Fibroblast of the conjunctiva (primary cell): ENCODE results near the gene STAT1.
A peak's percentile ranks its signal among the peaks of the same experiment; 100 is the strongest.

ENCODE experiments used
- DNase-seq: peaks from one replicate; pipeline ENCODE4 v3.0.0-alpha.2; 2010; ENCODE audit warnings: low read depth

Gene STAT1

DNA sequence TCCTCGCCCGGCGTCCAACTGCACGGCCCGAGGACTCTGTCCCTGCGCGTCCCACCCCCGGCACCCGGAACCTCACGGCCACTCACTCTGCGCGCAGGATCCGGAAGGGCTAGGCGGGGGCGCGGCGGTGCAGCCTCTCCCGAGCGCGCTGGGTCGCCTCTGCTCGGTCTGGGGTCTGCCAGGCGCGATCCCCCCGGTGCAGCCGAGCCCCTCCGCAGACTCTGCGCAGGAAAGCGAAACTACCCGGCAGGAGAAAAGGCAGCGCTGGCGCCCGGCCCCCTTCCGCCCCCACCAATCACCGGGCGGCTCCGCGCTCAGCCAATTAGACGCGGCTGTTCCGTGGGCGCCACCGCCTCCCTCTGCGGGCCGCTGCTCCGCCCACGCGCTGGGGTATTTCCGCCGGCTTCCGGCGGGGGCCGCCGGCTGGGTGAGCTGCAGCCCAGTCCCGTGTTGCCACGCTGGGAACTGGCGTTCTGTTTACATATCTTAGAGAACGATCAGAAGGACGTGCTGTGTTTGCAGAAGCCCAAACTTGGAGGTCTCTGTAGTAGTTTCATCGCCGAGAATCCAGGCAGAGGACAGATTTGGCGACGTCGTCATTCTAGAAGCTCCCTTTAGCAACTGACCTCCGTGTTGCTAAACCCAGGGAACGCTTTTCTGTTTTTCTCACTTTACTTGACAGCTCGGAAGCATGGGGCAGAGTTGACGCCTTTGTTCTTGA, at the start of gene STAT1:
TSS of gene STAT1 (minus strand) at position 240 of the 721 bp plus-strand sequence. CDS start 4,168 bp downstream, outside the sequence.
- peak; percentile 75 for DNase-seq

DNA sequence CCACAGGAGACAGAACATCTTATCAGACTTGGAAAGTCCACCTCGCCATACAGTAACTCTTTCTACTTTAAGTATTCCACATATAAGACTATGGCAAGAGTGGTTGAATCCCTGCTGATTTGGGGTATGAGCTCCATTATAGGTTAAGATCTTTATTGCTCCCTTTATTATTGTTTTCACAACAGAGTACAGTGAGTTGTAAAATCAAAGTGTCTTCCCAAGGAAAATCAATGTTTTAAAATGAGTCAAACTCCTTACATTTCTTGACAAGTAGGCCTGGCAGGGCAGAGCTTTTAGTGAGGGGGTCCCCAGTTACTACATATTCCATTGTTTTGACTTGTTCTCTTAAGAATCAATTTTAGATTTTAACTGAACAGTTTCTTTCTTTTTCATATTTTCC, 49.6 kb upstream of the STAT1 start:
- DNase-seq, result no peak

DNA sequence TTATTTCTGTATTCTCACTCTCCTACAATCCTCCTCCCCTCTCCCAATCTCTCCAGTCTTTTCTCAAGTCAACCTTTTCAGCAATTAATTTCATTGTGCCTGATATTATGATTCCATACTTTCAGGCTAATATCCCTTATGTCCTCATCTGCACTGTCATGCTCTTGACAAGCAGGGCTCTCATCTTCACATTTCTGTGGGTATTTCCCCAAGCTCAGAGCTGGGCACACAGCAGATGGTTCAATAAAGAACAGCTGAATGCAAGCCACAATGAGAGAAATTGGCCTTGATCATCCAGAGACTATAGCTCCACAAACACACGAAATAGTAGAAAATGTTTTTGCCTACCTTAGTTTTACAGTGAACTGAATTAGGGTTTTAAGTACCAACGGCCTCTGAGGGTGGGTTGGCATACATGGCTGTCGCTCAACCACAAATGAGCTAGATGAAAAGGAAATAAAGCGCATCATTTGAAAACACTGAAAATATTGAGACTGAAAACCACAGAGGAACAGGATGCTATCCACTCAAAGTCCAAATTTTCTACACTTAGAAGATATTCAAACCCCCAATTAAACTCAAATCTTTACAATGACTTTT, 47.5 kb upstream of the STAT1 start:
- DNase-seq, result no peak

DNA sequence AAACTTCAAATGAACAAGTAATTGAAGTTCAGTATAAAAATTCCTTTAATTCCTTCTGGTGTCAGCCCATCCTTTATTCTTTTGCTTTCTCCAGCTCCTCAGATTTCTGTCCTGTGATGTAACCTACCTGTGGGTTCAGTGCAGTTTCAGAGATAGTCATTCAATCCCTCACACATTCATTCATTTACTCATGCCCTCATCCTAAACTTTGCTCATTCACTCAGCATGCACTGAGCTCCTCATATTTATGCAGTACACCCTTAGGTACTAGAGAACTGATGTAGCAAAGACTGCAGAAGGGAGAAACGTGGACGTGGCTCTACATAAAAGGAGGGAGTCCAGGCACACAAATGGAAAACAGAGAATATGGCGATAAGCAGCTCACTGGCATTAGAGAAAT, 45.3 kb upstream of the STAT1 start:
- DNase-seq, result no peak

DNA sequence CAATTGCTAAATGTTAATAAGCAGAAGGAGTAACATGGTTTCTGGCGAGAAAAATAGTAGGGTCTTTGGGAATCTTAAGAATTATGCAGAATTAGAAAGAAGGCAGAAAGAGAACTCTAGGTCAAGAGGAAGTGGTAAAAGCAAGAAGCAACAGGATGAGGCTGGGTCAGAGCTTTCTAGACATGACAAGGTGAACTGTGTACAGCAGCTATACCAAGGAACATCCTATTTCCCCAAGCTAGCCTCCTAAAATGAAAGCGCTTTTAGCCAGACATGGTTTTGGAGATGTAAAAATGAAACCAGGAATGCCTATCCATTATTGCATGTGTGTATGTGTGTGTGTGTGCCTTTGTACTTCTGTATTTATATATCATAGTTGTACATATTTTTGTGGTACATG, 42.3 kb upstream of the STAT1 start:
- no peak for DNase-seq

DNA sequence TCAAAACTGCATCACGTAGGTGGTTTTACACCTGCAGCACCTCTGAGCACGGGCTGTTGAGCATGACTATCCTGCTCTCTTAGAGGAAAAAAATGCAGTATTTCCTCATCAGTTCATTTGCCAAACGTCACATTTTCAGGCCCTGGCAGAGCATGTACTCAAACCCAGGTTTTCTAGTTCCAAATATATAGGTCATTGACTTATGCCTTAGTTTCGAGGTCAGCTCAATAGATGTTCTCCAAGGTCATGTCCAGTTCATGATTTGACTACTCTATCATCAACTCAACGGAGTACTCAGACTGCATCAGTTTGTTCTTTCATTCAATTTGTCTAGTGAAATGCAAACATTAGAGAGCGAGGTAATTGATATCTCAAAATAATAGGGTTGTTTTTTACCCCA, 39.3 kb upstream of the STAT1 start:
- no peak for DNase-seq

DNA sequence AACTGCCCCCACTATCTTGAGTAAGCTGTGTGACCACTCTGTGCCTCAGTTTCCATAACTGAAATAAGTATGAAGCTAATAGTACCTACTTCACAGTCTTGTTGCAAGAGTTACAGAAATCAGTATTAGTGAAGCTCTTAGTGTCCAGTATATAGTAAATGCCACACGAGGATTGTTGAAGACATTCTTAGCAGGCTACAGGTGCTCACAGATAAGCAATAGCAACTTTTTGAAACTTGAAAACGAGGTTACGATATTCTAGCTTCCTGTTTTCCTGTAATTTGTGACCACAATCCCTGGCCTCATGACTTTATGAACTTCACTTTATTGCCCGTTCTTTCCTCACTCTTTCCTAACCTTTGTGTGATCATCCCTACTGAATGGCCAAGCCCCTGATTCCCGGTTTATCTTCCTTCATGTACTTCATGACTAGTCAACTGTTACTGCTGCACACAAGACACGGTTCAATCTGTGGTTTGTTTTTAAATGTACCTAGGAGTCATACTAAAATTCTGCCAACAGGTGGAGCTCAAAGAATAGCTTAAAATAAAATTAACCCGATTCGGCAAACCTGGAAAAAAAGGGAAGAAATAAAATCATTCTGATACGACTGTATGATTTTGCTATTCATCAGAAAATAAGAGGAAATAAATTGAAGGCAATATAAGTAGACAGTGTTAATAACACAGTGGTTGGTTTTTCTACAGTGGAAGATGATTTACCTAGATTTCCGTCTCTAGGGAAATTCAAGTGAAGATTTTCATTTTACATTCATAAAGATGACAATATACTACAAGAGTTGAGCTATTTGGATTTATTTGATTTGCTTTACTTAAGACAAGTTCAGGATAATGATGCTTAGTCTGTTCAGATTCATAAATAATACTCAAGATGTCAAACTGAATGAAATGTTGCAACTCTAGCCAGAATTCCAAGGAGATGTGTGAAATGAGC, 38.1 kb upstream of the STAT1 start:
- DNase-seq, result no peak

DNA sequence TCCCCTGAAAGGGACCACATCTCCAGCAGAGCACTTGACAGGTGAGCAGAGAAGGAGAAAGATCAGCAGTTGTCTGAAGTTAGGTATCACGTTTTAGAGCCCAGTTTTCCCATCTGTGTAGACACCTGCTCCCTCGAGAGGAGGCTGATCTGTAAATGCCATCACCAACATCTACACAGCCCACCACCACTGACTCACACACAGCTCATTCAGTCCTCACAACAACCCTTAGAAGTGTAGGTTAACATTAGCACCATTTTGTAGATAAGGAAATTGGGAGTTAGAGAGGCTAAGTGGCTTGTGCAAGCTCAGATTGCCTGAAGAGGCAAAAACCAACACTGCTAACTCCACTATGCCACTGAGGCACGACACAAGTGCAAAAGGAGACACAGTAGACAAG, 37.2 kb upstream of the STAT1 start:
- no peak for DNase-seq

DNA sequence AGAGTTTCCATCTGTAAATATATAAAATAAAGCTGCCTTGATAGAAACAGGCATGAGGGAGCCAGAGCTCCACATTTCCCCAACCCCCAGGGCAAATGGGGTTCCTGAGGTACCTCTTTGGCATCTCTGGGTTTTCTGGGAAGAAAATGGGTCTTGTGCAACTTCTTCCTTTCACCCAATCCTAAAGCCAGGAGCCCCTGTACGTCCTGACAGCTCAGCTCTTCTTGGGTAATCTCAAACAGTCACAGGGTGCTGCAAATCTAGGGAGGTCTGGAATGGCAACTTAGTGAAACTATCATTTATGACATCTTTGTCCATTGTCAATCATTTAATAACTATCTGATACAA, 36.6 kb upstream of the STAT1 start:
- peak; percentile 47 for DNase-seq

DNA sequence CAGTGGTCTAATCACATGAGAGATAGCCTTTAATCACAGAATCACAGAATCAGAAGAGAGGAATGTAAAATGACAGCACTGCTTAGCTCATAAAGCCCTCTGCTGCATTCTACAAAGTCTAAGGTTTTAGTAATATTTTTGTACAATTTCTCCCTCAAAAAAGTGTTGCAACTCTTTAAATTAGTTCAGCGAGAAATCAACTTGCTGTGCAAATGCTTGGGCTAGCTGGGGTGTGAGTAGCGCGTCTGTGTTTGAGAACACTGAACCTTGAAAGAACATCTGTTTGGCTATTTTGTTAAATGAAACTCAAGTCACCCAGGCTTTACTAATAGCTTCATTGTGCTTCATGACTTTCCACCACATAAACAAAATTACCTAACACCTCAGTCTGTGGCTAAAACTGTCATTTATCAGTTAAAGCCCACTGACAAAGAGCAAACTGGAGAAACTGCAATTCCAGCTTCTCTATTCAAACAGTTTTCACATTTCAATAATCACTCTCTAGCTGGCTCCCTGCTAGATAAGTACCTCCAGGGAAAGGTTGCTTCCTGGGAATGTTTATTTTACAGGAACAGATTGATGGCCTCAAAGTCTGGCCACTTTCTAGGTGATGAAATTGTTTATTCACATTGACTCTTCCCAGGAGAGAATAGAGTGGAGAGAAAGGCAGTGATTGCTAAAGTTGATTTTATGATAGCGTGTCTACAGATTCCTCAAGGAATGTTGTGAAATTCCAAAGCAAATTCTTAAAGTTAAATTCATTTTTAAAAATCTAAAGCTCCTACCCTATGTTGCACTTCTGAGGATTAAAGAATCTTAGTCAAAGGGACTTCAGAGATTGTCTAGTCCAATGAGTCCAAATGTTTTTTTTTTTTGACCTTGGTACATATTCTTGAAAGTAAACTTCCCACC, 36.0 kb upstream of the STAT1 start:
- DNase-seq, result peak; percentile 55

DNA sequence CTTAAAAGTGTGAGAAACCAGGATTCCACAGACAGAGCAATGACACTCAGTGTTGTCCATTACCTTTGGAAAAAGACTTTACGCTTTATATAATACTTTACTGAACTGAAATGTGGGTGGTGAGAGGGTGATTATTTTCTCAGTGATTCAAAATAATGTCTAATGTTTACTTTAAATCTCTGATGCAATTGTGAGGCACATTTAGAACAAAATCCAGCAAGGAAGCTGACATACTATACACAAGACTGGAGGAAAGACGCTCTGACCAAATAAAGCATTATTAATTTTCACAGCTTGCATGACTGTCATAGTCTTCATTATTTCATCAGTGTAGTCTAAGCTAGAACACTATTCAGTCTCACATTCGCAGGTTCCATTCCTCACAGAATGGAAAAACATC, 34.1 kb upstream of the STAT1 start:
- DNase-seq, result no peak

DNA sequence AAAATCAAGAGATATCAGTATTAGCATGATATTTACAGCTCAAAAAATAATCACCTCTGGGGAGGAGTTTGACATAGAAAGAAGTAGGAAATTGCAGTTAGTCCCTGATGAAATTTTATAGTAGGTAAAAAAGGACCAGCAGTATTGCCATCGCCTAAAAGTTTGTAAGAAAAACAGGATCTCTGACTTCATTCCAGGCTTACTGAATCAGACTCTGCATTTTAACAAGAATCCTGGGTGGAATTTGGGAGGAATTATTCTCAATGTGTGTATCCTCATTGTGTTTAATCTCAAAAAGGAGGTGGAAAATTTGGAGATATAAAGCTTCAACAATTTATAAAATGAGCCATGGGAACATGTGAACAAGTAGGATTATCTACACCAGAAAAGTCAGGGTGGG, 31.2 kb upstream of the STAT1 start:
- DNase-seq, result no peak

DNA sequence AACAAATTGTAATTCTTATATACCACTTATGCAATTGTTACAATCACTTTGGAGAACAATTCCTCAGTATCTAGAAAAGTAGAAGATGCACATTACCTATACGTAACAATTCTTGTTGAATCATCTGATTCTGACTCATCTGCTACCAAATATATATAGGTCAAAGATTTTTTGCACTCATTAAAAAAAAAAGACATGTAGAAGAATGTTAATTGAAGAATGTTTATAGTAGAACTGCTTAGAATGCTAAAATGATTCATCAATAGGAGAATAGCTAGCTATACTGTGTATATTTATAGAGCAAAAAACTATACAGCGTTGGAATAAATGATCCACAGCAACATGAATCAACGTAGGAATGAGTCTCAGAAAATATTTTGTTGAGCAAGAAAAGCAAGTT, 29.5 kb upstream of the STAT1 start:
- DNase-seq, result no peak

DNA sequence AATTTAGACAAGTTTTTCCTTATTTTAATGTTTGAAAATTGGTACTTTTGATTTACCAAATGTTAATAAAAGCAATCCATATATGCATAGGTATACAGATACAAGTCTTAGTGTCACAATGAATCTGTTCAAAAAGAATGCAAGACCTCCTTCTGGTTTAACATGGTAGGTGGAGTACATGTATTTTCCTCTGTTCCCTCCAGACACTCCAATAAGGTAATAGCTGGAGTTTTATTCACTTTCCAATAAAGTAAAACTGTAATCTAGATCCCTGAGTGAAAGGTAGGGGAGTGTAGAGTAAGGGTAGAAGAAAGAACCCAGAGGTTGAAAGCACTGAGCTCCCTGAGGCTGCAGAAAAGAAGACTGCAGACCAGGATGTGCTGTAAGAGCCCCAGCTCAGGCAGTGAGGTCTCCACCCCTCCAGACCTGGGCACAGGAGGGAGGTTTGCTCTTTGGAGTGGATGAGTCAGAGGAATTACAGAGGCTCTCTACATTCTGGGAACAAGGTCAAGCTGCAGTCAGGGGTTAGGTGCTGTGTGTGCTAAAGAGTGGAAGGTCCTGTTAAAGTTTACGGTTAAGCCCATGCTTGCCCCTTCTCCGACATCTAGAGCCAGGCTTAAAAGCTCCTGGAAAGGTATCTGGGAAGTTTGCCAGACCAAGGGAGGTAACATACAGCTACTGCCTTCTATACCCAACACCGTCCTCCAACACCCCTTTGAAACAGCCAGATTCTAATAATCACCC, 27.6 kb upstream of the STAT1 start:
- no peak for DNase-seq

DNA sequence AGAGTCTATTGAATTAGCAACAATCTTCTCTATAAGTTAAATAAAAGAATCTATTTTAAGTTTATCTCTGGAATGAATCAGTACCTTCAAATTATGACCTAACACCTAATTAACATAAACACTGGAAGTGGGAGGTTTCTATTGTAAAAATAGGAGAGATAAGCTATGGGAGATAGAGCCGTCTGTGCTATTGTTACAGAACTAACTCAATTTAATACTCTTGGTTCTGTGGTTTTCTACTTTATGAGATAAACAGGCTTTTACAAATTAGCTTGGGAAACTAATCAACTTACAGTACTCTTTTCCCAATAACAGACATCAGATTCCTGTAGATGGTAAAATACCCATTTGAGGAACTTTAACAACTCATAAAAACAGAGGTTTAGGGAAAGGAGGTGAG, 25.6 kb upstream of the STAT1 start:
- DNase-seq, result no peak

DNA sequence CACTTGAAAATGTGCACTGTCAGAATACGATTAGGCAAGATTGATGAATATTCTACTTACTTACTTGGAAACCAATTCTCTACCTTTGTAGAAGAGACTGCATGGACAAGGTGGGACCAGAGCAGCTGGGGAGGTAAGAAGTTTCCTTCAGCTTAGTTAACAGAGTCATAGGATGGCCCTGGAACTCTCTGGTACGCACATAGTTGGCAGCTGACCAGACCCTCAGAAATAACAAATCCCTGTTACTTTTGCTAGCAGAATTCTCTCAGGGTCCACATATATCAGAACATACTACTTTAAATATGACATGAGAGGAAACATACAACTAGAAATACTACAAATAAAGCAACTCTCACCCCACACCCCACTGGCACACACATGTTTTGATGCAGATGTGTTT, 24.8 kb upstream of the STAT1 start:
- DNase-seq, result no peak

DNA sequence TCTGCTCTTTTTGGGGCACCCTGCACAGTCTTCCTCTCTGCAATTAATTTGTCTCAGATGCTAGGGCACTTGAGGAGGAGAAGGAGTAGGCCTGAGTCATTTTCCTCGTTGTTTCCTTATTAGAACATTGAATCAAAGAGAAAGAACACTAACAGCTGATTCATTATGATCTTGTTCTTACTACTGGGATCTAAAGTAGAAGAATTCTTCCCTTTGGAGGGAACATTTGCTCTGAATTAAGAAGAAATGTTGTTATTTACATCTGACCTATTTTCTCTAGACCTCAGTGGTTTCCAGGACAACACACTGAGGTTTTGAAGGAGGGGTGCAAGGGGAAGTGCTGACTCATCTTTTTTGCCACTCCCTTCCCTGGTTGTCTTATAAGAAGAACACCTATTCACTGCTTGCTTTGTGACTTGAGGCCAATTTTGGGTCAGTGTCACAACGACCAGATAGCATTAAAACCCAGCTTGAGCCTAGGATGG, 24.3 kb upstream of the STAT1 start:
- peak; percentile 92 for DNase-seq

DNA sequence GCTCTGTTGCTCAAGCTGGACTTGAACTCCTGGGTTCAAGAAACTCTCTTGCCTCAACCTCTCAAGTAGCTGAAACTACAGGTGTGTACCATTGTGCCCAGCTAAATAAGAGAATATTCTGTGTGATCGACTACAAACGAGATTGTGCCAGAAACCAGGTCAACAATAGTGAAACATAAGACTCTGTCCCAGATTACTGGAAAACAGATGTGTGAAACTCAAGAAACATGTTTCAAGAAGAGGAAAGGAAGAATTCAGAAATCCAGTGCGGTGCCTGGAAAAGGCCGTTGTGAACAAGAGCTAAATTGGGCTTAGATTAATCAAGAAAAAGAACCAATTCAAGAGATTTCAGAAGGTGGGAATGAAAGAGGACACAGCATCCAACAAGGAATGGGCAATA, 23.4 kb upstream of the STAT1 start:
- DNase-seq, result no peak

DNA sequence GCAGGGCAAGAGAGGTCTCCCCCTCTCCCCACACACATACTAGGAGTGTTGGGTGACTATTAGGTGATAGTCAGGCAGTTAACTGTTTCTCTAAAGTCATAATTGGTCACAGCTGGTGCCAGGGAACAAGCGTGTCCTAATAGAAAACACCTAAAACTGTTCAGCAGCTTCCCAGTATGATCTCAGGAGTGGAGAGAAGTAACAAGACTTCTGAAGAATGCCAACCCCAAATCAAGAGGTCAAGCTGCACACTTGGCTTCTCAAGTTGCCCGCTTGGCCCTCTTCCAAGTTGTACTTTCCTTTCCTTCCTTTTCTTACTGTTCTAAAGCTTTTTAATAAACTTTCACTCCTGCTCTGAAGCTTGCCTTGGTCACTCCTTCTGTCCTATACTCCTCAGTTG, 22.4 kb upstream of the STAT1 start:
- DNase-seq, result no peak

DNA sequence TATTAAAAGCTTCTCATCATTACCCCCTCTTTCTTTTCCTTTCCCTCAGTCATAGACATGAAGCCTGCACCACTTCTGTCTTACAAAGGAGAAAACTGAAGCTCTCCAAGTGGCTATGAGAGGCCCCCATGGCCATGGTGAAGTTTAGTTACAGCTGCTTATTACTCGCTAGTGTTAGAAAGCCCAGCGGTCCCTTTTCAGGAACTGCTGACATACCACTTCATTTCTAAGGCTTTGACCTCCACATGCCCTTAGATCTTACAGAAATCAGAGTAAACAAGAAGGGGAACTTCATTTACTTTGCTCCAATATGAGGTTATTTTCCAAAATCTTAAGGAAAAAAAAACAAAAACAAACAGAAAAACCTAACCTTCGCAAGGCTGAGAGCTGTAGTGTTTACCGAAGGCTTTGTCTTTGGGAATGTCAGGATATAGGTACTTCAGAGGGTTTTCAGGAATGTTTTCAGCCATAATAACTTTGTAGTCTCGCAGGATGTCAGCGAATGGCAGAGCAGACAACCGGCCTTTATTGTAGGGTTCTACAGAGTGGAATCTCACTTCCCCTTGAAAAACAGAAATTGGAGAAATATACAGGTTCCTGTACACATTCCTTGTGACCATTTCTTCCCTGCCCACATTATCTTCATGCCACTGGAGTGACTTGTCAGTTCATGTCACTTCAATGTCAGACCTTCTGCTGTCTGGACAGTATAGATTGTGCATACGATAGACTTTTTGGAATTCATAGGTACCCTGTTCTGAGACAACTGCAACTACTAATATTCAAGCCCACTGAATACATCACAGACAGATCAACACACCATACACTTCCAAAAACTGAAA, 18.8 kb upstream of the STAT1 start:
- DNase-seq, result no peak
